GM19351 (cell line): ENCODE results near the gene USP7.

Experiments used
- ATAC-seq: cut with Tn5 transposase; IDR thresholded peaks from one replicate; pipeline ENCODE4 v1.9.1; 2021; ENCODE audit warnings: mild to moderate bottlenecking, moderate library complexity; ENCODE audit not compliant: unreplicated experiment

USP7 gene

GRCh38 chr16:8953064-8953463, 10.6 kb downstream of the USP7 start:
- ATAC-seq: no peak

GRCh38 chr16:8952281-8952751, 11.4 kb downstream of the USP7 start:
- no peak for ATAC-seq

- peak; percentile 61 for ATAC-seq
Observed at GRCh38 chr16:8951447-8952280, 12.0 kb downstream of the USP7 start.

- ATAC-seq: no peak
Observed at GRCh38 chr16:8950580-8951077, 13.1 kb downstream of the USP7 start.

- ATAC-seq: no peak
Observed at GRCh38 chr16:8949536-8950418, 13.9 kb downstream of the USP7 start.

GRCh38 chr16:8948831-8949230, 14.9 kb downstream of the USP7 start:
- ATAC-seq: no peak

GRCh38 chr16:8948069-8948593, 15.6 kb downstream of the USP7 start:
- ATAC-seq: no peak

GRCh38 chr16:8946544-8946943, 17.2 kb downstream of the USP7 start:
- no peak for ATAC-seq

GRCh38 chr16:8945626-8946296, 17.9 kb downstream of the USP7 start:
- ATAC-seq: no peak

GRCh38 chr16:8943966-8944759, 19.5 kb downstream of the USP7 start:
- ATAC-seq: peak; percentile 76

GRCh38 chr16:8943001-8943763, 20.5 kb downstream of the USP7 start:
- no peak for ATAC-seq

GRCh38 chr16:8941718-8942344, 21.9 kb downstream of the USP7 start:
- ATAC-seq: no peak

GRCh38 chr16:8937803-8938202, 25.9 kb downstream of the USP7 start:
- ATAC-seq: no peak

- peak; percentile 89 for ATAC-seq
Observed at GRCh38 chr16:8936421-8936820, 27.3 kb downstream of the USP7 start.

- peak; percentile 39 for ATAC-seq
Observed at GRCh38 chr16:8935989-8936388, 27.7 kb downstream of the USP7 start.

GRCh38 chr16:8934601-8935000, 29.1 kb downstream of the USP7 start:
- no peak for ATAC-seq

- ATAC-seq: no peak
Observed at GRCh38 chr16:8931859-8932258, 31.8 kb downstream of the USP7 start.

- peak; percentile 47 for ATAC-seq
Observed at GRCh38 chr16:8929086-8929748, 34.5 kb downstream of the USP7 start.
